PC-9 (cell line): ENCODE measurements around the gene EML1. TPM values are rescaled to one million over a fixed set of nuclear protein-coding genes. Genes with fewer than 3 reads are reported as not detected.

Experiments used
- BruUV-seq: library from RNA; stranded (reverse); fragments of 400-500 nt; replicated peaks from 2 replicates; lab custom pipeline; 2021; lab: Mats Ljungman, UMichigan
- CTCF ChIA-PET: fragments of 300-600 bp; sonication (Branson Sonifier 250); formaldehyde crosslinking; loops from one replicate; lab custom pipeline; 2022; ENCODE audit warnings: antibody characterized with exemption; lab: Charles Lee
- POLR2A ChIA-PET: fragments of 300-600 bp; sonication (Branson Sonifier 250); formaldehyde crosslinking; loops from one replicate; lab custom pipeline; 2022; ENCODE audit warnings: antibody characterized with exemption; ENCODE audit not compliant: unreplicated experiment; lab: Charles Lee
- DNase-seq, 2 experiments: peaks; one replicate each; pipeline versions ENCODE4 v3.0.0 to v3.0.0-alpha.2; 2015 to 2022; ENCODE audit warnings: mixed read lengths in 1 of 2
- H2AFZ ChIP-seq: fragments of 200-600 bp; sonication (generic); 2 replicates; pipeline ENCODE4 v1.8.1; 2017; ENCODE audit warnings: antibody characterized with exemption
- H3F3A ChIP-seq: fragments of 200-600 bp; sonication (generic); 2 replicates; pipeline ENCODE4 v1.8.1; 2017; ENCODE audit warnings: antibody characterized with exemption, mild to moderate bottlenecking, low read depth; ENCODE audit not compliant: insufficient read depth
- H3K27ac ChIP-seq: fragments of 200-600 bp; sonication (generic); 2 replicates; pipeline ENCODE4 v1.6.1; 2016; ENCODE audit warnings: mixed run types
- H3K27me3 ChIP-seq: fragments of 200-600 bp; sonication (generic); 2 replicates; pipeline ENCODE4 v1.6.1; 2016; ENCODE audit warnings: low read depth, mixed run types; ENCODE audit not compliant: insufficient read depth
- H3K36me3 ChIP-seq: fragments of 200-600 bp; sonication (generic); 2 replicates; pipeline ENCODE4 v1.6.1; 2016; ENCODE audit warnings: low read depth, mixed run types
- H3K4me1 ChIP-seq: fragments of 200-600 bp; sonication (generic); replicated peaks from 2 replicates; pipeline ENCODE4 v1.6.1; 2016; ENCODE audit warnings: mixed run types; ENCODE audit not compliant: insufficient read depth
- H3K4me2 ChIP-seq: fragments of 200-600 bp; sonication (generic); 2 replicates; pipeline ENCODE4 v1.6.1; 2017; ENCODE audit warnings: mixed run types
- H3K4me3 ChIP-seq: fragments of 200-600 bp; sonication (generic); 2 replicates; pipeline ENCODE4 v1.6.1; 2016; ENCODE audit warnings: mixed run types
- H3K79me2 ChIP-seq: fragments of 200-600 bp; sonication (generic); 2 replicates; pipeline ENCODE4 v1.6.1; 2017; ENCODE audit warnings: low read depth, mixed run types
- H3K9me2 ChIP-seq: fragments of 200-600 bp; sonication (generic); 2 replicates; pipeline ENCODE4 v1.8.1; 2017; ENCODE audit warnings: mild to moderate bottlenecking; ENCODE audit not compliant: insufficient read depth
- H3K9me3 ChIP-seq: fragments of 200-600 bp; sonication (generic); 2 replicates; pipeline ENCODE4 v1.8.1; 2016; ENCODE audit warnings: low read depth; ENCODE audit not compliant: insufficient read depth
- H4K20me1 ChIP-seq: fragments of 200-600 bp; sonication (generic); 2 replicates; pipeline ENCODE4 v1.8.1; 2017; ENCODE audit not compliant: insufficient read depth
- CTCF ChIP-seq: fragments of 200-600 bp; sonication (generic); conservative IDR thresholded peaks from 2 replicates; pipeline ENCODE4 v1.6.1; 2017; ENCODE audit warnings: mixed run types, antibody characterized with exemption, mild to moderate bottlenecking, moderate library complexity
- EZH2 ChIP-seq: fragments of 200-600 bp; sonication (generic); IDR thresholded peaks from 2 replicates; pipeline ENCODE4 v1.8.0; 2017; ENCODE audit warnings: antibody characterized with exemption, low read depth
- intact Hi-C: fragments of 100-400 bp; cut with micrococcal nuclease; formaldehyde crosslinking; loops from one replicate; pipeline ENCODE4 v1.10.0; 2022; ENCODE audit not compliant: unreplicated experiment
- total RNA-seq: library from RNA; stranded (reverse); gene quantifications from 2 replicates; pipeline ENCODE4 v1.2.3, GENCODE V29; 2021

The EML1 gene
- total RNA-seq, 1 experiment from 2014 or later = 1.8 TPM

- BruUV-seq = no TSS peak
- no peaks in the 10 kb centered on the region for H3K27me3 ChIP-seq
Measured at GRCh38 chr14:99840265-99840664, 47.1 kb downstream of the EML1 start.

GRCh38 chr14:99840774-99841305, 47.6 kb downstream of the EML1 start:
- Histone ChIP-seq H3K27me3 (no peaks in the 10 kb centered on the region), H3K4me2 (no peak overlapping the region), H3K4me3 (no peak overlapping the region), H3K36me3 (no peaks in the 10 kb centered on the region), H3K9me2 (no peaks in the 10 kb centered on the region), H3K27ac (no peak overlapping the region), H3K79me2 (no peaks in the 10 kb centered on the region), H3F3A (no peaks in the 10 kb centered on the region), H3K4me1 (no peaks in the 10 kb centered on the region), H4K20me1 (no peaks in the 10 kb centered on the region), H2AFZ (no peak overlapping the region), H3K9me3 (no peaks in the 10 kb centered on the region)
- no peak for TF ChIP-seq CTCF
- no peak for TF ChIP-seq EZH2
- BruUV-seq = no TSS peak
- intact Hi-C loops = no loop called here
- no peak for DNase-seq
- ChIA-PET CTCF (no interaction called here), POLR2A (no interaction called here)

More at GRCh38 chr14:99840265-99840664, 47.1 kb downstream of the EML1 start:
- Histone ChIP-seq H3K9me2 (no peaks in the 10 kb centered on the region), H3K4me1 (no peaks in the 10 kb centered on the region), H3K4me3 (no peak overlapping the region), H3K79me2 (no peaks in the 10 kb centered on the region), H2AFZ (no peak overlapping the region), H3F3A (no peaks in the 10 kb centered on the region), H3K27ac (no peak overlapping the region), H3K9me3 (no peaks in the 10 kb centered on the region), H3K36me3 (no peaks in the 10 kb centered on the region), H3K4me2 (no peak overlapping the region), H4K20me1 (no peaks in the 10 kb centered on the region)
- TF ChIP-seq CTCF = no peak
- TF ChIP-seq EZH2 = no peak
- ChIA-PET POLR2A (no interaction called here), CTCF (no interaction called here)
- intact Hi-C loops = no loop called here
- no peak for DNase-seq

- Histone ChIP-seq H2AFZ (no peak overlapping the region), H3K4me1 (no peaks in the 10 kb centered on the region), H3K4me2 (no peak overlapping the region), H3K27me3 (no peaks in the 10 kb centered on the region), H3K9me2 (no peaks in the 10 kb centered on the region), H3K36me3 (no peaks in the 10 kb centered on the region), H3K4me3 (no peak overlapping the region), H3K79me2 (no peaks in the 10 kb centered on the region), H4K20me1 (no peaks in the 10 kb centered on the region), H3K9me3 (no peaks in the 10 kb centered on the region), H3F3A (no peaks in the 10 kb centered on the region), H3K27ac (no peak overlapping the region)
- intact Hi-C loops = no loop called here
- BruUV-seq = no TSS peak
- POLR2A ChIA-PET = no interaction called here
- TF ChIP-seq EZH2 (no peak), CTCF (no peak)
- CTCF ChIA-PET = no interaction called here
- no peak for DNase-seq
Measured at GRCh38 chr14:99841436-99842071, 48.3 kb downstream of the EML1 start.
